GM06990 (cell line): ENCODE data around the gene NME3.

Experiments used
- DNase-seq: peaks from one replicate; pipeline ENCODE4 v3.0.0-alpha.2; 2011; ENCODE audit not compliant: insufficient read length; ENCODE audit errors: extremely low read depth
- H3K27me3 ChIP-seq: replicated peaks from 2 replicates; pipeline ENCODE4 v1.6.0; 2011; ENCODE audit warnings: low read length; ENCODE audit not compliant: control insufficient read depth, insufficient read depth
- H3K36me3 ChIP-seq: 2 replicates; pipeline ENCODE4 v1.5.1; 2011; ENCODE audit warnings: low read length; ENCODE audit not compliant: control insufficient read depth, insufficient read depth
- H3K4me3 ChIP-seq: replicated peaks from 2 replicates; pipeline ENCODE4 v1.5.1; 2011; ENCODE audit warnings: low read depth, mild to moderate bottlenecking, control low read depth, low read length
- TF ChIP-seq, protein P1 (sequence below): IDR thresholded peaks from 2 replicates; pipeline ENCODE4 v1.5.1; 2011; ENCODE audit warnings: low read length, control low read depth, mild to moderate bottlenecking, inconsistent platforms; ENCODE audit not compliant: insufficient read depth, poor library complexity, severe bottlenecking

NME3 gene

DNA sequence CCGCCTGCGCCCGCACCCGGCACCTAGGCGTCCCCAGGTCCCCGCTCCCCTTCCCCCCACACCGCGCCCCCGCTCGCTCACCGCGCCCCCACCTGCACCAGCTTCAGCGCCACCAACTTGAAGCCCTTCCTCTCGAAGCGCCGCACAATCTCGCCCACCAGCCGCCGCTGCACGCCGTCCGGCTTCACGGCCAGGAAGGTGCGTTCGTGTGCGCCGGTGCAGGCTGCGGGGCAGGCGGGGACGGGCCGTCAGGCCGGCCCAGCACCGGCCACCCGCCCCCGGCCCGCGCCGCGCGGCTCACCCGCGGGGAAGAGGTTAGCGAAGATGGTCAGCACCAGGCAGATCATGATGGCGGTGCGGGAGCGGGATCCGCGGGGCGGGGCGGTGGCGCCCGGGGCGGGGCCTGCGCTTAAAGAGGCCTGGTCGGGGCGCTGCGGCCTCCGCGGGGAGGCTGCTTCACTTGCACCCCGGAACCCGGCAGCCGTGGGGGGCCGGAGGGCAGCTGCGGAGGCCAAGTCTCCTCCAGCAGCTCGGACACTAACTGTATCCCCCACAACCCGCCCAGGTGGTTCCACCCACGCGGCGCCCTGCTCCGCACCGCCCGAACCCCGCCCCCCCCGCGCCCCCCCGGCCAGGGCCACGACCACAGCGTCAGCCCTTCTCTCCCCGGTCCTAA, at the start of gene NME3:
Gene NME3 (minus strand): TSS at position 356 of the 676 bp plus-strand sequence. CDS start 9 bp downstream, at position 347.
- TF ChIP-seq, protein P1, sequence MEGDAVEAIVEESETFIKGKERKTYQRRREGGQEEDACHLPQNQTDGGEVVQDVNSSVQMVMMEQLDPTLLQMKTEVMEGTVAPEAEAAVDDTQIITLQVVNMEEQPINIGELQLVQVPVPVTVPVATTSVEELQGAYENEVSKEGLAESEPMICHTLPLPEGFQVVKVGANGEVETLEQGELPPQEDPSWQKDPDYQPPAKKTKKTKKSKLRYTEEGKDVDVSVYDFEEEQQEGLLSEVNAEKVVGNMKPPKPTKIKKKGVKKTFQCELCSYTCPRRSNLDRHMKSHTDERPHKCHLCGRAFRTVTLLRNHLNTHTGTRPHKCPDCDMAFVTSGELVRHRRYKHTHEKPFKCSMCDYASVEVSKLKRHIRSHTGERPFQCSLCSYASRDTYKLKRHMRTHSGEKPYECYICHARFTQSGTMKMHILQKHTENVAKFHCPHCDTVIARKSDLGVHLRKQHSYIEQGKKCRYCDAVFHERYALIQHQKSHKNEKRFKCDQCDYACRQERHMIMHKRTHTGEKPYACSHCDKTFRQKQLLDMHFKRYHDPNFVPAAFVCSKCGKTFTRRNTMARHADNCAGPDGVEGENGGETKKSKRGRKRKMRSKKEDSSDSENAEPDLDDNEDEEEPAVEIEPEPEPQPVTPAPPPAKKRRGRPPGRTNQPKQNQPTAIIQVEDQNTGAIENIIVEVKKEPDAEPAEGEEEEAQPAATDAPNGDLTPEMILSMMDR, result no peak
- Histone ChIP-seq H3K4me3 (peak within 1 kb of the TSS; percentile 84), H3K27me3 (no peaks in the 10 kb centered on the region), H3K36me3 (peaks cover 29% of the 10 kb centered on the region)
- DNase-seq, result peak; percentile 86

DNA sequence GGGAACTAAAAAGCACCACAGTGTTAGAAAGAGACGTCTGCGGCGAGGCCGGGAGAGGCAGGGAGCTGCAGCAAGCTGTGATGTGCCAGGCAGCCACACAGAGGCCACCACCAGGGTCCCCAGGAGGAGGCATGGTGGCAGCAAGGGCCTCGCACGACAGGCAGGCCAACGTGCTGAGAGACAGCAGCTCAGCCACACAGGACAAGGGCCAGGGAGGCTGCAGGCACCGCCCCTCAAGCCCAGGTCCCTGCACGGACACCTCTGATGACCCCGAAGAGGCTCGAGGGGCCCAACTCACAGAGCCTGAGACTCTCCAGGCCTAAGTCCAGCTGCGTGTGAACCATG, 49.6 kb upstream of the NME3 start:
- DNase-seq, result no peak
- Histone ChIP-seq H3K36me3 (peaks cover 8% of the 10 kb centered on the region), H3K4me3 (no peak overlapping the region), H3K27me3 (no peaks in the 10 kb centered on the region)
- TF ChIP-seq, protein P1, result no peak

DNA sequence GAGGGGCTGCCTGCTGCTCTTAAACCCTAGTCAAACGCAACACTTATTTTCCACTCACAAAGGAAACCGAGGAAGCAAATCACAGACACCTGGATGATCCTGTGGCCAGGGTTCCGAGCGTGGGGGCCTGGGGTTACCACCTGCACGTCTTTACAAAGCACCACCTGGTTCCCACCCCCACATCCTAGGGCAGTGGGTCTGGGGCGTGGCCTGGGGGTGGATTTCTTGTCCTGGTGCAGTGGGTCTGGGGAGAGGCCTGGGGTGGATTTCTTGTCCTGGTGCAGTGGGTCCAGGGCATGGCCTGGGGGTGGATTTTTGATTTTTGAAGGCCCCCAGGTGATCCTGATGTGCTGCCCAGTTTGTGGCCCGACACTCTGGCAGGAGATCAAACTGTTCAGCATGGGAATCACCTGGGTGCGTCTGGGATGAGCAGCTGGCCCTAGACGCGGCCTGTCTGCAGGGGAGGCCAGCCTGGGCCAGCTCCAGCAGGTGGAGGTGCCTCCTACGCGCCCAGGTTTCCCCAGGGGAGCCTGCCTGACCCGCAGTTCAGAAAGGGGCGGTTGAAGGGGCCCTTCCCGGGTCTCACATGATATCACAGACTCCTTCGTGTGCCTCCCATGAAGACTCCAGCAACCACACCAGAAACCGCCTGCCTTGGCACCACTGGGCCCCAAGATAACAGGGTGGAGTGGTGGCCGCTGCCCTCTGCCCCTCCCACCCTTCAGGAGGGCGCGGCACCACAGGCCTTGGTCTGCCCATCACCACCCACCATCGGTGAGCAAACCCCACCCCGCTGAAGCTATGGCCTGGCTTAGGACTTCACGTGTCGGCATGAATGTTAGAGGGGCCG, 49.0 kb upstream of the NME3 start:
- Histone ChIP-seq H3K4me3 (no peak overlapping the region), H3K36me3 (peaks cover 8% of the 10 kb centered on the region), H3K27me3 (no peaks in the 10 kb centered on the region)
- TF ChIP-seq, protein P1, result no peak
- no peak for DNase-seq

DNA sequence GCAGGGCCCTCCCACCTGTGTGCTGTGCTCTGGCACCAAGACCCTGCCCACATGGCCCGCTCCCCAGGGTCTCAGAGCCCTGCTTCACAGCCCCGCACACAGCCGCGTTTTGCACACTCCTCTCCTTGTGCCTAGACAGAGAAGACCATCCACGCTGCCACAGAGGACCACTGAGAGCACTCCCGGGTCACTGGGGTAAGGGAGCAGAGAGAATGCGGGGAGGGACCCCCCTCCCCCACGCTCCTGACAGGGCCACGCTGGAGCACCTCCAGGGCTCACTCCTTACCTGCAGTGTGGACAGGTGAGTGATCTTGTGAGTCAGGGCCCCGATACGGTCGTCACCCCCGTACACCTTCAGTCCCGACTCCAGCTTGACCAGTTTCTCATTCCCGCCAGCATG, 48.3 kb upstream of the NME3 start:
- Histone ChIP-seq H3K27me3 (no peaks in the 10 kb centered on the region), H3K36me3 (peaks cover 8% of the 10 kb centered on the region), H3K4me3 (no peak overlapping the region)
- TF ChIP-seq, protein P1, result no peak
- no peak for DNase-seq

DNA sequence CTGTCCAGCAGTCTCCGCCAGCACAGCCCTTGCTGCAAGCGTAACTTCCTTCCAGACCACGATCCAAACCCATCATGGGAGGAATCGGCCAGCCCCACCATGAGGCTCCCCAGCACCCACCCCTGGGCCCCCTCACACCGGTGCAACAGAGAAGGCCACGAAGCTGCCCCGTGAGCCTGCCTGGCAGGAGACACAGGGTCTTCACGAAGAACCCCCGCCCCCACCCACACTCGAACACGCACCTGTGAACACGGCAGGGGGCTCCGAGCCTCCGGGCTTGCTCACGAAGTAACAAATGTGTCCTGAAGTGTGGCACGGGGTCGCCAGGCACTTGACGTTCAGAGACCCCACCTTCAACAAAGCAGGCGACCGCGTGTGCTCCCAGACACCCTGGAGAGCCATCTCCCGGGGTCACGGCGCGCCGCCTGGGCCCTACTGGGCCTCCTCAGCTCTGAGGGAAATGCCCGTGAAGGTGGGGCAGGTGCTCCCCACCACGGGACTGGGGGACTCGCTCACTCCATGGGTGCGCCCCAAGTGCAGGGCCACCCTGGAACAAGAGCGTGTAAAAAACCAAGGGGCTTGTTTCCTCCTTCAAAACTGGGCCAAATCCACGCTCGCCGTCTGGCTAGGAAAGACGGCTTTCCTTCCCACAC, 47.7 kb upstream of the NME3 start:
- Histone ChIP-seq H3K36me3 (peaks cover 8% of the 10 kb centered on the region), H3K4me3 (no peak overlapping the region), H3K27me3 (no peaks in the 10 kb centered on the region)
- DNase-seq, result no peak
- TF ChIP-seq, protein P1, result no peak
